ENCODE data around the gene NRN1L. TPM values are rescaled to one million over a fixed set of nuclear protein-coding genes. Genes with fewer than 3 reads are reported as not detected.

NRN1L gene
- total RNA-seq, 1 donor from 2014 or later, result 1.1 TPM

DNA sequence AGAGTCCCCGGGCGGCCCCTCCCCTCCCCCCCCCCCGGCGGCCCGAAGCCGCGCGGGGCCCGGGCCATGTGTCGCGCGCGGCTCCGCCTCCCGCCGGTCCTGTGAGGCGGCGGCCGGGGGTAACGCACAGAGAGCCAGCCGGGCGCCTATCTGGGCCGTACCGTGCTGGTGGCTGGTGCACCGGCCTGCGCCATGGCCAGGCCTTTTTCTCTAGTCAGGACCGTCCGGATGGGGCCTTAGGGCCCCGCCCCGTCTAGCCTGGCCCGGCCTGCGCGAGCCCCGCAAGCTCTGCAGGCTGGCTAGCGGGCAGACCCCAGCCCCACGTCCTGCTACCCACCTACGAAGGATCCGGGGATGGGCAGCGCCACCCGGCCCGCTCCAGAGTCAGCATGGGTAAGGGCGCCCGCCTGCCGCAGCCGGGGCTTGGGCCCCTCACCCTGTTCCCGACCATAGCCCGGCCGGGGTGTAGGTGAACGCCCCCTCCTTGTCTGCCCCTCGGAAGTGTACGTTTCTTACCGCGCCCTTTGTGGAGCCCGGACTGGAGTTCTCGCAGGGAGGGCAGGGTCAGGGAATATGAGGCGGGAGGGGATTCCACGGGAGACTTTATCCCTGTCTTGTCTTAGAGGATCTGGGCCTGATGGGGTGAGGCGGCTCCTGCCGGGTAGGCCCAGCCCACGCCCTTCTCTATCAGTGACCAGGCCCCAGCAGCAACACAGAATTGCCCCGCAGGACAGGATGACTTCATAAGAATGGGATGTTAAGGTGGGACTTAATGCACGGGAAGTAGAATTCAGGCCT, 37.4 kb upstream of the NRN1L start, which contains the start of gene CENPT:
CENPT (minus strand) TSS at position 630 of the 798 bp plus-strand sequence. CDS start 13,834 bp downstream, outside the sequence.
- TF ChIP-seq, protein P1, sequence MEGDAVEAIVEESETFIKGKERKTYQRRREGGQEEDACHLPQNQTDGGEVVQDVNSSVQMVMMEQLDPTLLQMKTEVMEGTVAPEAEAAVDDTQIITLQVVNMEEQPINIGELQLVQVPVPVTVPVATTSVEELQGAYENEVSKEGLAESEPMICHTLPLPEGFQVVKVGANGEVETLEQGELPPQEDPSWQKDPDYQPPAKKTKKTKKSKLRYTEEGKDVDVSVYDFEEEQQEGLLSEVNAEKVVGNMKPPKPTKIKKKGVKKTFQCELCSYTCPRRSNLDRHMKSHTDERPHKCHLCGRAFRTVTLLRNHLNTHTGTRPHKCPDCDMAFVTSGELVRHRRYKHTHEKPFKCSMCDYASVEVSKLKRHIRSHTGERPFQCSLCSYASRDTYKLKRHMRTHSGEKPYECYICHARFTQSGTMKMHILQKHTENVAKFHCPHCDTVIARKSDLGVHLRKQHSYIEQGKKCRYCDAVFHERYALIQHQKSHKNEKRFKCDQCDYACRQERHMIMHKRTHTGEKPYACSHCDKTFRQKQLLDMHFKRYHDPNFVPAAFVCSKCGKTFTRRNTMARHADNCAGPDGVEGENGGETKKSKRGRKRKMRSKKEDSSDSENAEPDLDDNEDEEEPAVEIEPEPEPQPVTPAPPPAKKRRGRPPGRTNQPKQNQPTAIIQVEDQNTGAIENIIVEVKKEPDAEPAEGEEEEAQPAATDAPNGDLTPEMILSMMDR (IDR thresholded peaks at IDR 0.05; ENCODE audit: insufficient read depth, low read length, poor library complexity, severe bottlenecking), result no peak
- Histone ChIP-seq H3K4me3 (ENCODE audit: low read depth, low read length) (peak within 1 kb of the TSS; percentile 96), H3K27me3 (ENCODE audit: control insufficient read depth, insufficient read depth, low read length) (no peaks in the 10 kb centered on the region), H3K36me3 (ENCODE audit: control insufficient read depth, insufficient read depth, low read length) (peaks cover 3% of the 10 kb centered on the region)
- no peak for DNase-seq (ENCODE audit: low read depth)

DNA sequence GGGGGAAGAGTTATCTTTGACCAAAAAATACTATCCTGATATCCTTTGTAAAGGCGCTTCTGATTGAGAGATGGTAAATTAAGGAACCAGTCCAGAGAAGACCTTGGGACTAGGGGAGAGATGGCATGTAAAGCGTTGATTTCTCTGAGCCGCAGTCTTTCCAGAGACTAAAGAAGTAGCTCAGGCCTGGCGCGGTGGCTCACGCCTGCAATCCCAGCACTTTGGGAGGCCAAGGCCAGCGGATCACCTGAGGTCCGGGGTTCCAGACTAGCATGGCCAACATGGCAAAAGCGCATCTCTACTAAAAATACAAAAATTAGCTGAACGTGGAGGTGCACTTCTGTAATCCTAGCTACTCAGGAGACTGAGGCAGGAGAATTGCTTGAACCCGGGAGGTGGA, 36.6 kb upstream of the NRN1L start:
- H3K36me3 ChIP-seq (ENCODE audit: control insufficient read depth, insufficient read depth, low read length), result peaks cover 3% of the 10 kb centered on the region
- DNase-seq (ENCODE audit: low read depth), result no peak
- no peaks in the 10 kb centered on the region for H3K27me3 ChIP-seq (ENCODE audit: control insufficient read depth, insufficient read depth, low read length)
- TF ChIP-seq, protein P1 (IDR thresholded peaks at IDR 0.05; ENCODE audit: insufficient read depth, low read length, poor library complexity, severe bottlenecking), result no peak
- peak overlapping the region; percentile 96 for H3K4me3 ChIP-seq (ENCODE audit: low read depth, low read length)

DNA sequence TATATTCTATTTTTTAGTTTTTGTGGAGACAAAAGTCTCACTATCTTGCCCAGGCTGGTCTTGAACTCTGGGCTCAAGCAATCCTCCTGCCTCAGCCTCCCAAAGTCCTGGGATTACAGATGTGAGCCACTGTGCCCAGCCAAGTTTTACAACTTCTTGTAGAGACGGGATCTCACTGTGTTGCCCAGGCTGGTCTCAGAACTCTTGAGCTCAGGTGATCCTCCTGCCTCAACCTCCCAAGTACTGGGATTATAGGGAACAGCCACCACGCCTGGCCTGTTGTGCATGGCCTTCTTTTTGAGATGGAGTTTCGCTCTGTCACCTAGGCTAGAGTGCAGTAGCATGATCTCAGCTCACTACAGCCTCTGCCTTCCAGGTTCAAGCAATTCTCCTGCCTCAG, 31.0 kb upstream of the NRN1L start:
- TF ChIP-seq, protein P1 (IDR thresholded peaks at IDR 0.05; ENCODE audit: insufficient read depth, low read length, poor library complexity, severe bottlenecking), result no peak
- DNase-seq (ENCODE audit: low read depth), result no peak
- Histone ChIP-seq H3K36me3 (ENCODE audit: control insufficient read depth, insufficient read depth, low read length) (peaks cover 3% of the 10 kb centered on the region), H3K27me3 (ENCODE audit: control insufficient read depth, insufficient read depth, low read length) (no peaks in the 10 kb centered on the region), H3K4me3 (ENCODE audit: low read depth, low read length) (no peak overlapping the region)

DNA sequence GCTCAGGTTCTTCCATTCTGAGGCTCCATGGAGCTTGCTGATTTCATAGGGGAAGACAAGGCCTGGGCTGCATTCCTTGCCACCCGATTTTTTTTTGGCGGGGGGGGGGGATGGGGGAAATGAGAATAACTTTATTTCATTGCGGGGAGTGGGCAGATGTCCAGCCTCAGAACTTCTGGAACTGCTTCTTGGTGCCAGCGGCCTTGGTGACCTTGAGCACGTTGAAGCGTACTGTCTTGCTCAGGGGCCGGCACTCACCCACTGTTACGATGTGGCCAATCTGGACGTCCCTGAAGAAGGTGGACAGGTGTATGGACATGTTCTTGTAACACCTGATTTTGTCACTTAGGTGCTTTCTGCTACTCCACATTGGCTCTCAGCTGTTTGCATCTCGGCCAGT, 28.9 kb upstream of the NRN1L start:
- H3K36me3 ChIP-seq (ENCODE audit: control insufficient read depth, insufficient read depth, low read length), result peaks cover 2% of the 10 kb centered on the region
- H3K27me3 ChIP-seq (ENCODE audit: control insufficient read depth, insufficient read depth, low read length), result no peaks in the 10 kb centered on the region
- TF ChIP-seq, protein P1 (IDR thresholded peaks at IDR 0.05; ENCODE audit: insufficient read depth, low read length, poor library complexity, severe bottlenecking), result no peak

DNA sequence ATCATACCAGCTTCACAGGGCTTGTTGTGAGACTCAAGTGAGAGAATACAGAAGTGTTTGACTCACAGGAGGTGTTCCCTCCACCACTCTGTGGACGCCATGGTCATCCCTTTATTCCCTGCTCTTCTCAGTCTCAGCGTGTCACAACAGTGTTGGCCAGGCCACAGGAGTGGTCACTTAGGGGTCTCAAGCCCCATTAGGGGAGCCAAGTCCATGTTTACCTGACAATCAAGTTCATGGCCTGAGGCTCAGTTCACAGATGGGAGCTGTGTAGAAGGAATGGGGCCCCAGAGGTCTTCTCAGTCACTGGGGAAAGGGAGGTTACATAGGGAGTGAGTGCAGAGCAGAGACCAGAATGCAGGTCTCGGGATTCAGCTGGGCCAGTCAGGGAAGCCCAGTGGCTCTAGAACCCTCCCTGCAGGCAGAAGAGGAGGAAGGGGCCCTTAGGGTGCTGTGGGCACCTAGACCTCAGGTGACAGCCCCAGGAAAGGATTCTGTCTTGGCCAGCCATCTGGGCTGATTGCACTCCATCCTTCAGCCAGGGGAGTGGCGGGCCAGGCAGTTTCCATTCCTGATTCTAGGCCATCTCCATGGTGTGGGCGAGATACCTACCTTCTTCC, 27.6 kb upstream of the NRN1L start:
- peaks cover 3% of the 10 kb centered on the region for H3K36me3 ChIP-seq (ENCODE audit: control insufficient read depth, insufficient read depth, low read length)

More for the DNA sequence above, 28.9 kb upstream of the NRN1L start:
- DNase-seq (ENCODE audit: low read depth), result no peak
- H3K4me3 ChIP-seq (ENCODE audit: low read depth, low read length), result no peak overlapping the region

More for the DNA sequence above, 27.6 kb upstream of the NRN1L start:
- no peaks in the 10 kb centered on the region for H3K27me3 ChIP-seq (ENCODE audit: control insufficient read depth, insufficient read depth, low read length)
- TF ChIP-seq, protein P1 (IDR thresholded peaks at IDR 0.05; ENCODE audit: insufficient read depth, low read length, poor library complexity, severe bottlenecking), result no peak
- no peak for DNase-seq (ENCODE audit: low read depth)
- H3K4me3 ChIP-seq (ENCODE audit: low read depth, low read length), result no peak overlapping the region

Data from kidney epithelial cell (primary cell).